DND-41 (cell line): ENCODE measurements around the gene PEAK1.

Experiments used
- ATAC-seq: fragments of 200-7000 bp; cut with Tn5 transposase; 3 replicates; pipeline ENCODE4 v1.9.1; 2021; ENCODE audit warnings: low read depth; ENCODE audit not compliant: insufficient read depth
- DNase-seq: peaks from one replicate; pipeline ENCODE4 v3.0.0-alpha.2; 2020
- H2AFZ ChIP-seq: 2 replicates; pipeline ENCODE4 v1.6.0; 2012; ENCODE audit warnings: low read depth, low read length
- H3K27ac ChIP-seq: 2 replicates; pipeline ENCODE4 v1.5.1; 2012; ENCODE audit warnings: low read length, inconsistent platforms
- H3K27me3 ChIP-seq: fragments of 200-600 bp; sonication (generic); 2 replicates; pipeline ENCODE4 v1.6.0; 2012; ENCODE audit warnings: low read length, mild to moderate bottlenecking, inconsistent platforms; ENCODE audit not compliant: insufficient read depth, poor library complexity
- H3K36me3 ChIP-seq: 2 replicates; pipeline ENCODE4 v1.5.1; 2012; ENCODE audit warnings: low read length, inconsistent platforms; ENCODE audit not compliant: insufficient read depth
- H3K4me1 ChIP-seq: 2 replicates; pipeline ENCODE4 v1.5.1; 2012; ENCODE audit warnings: mild to moderate bottlenecking, low read length; ENCODE audit not compliant: insufficient read depth
- H3K4me2 ChIP-seq: 2 replicates; pipeline ENCODE4 v1.6.0; 2012; ENCODE audit warnings: mild to moderate bottlenecking, moderate library complexity, low read length, inconsistent platforms; ENCODE audit not compliant: insufficient read depth
- H3K4me3 ChIP-seq, 2 experiments: fragments of 200-600 bp in 1 of 2; shearing (Covaris generic) in 1 of 2; 2 replicates each; pipeline ENCODE4 v1.5.1; 2012 to 2016; ENCODE audit warnings: inconsistent platforms in 2 of 2, low read length in 2 of 2, mild to moderate bottlenecking in 2 of 2, low read depth in 1 of 2, moderate library complexity in 1 of 2
- H3K79me2 ChIP-seq: 2 replicates; pipeline ENCODE4 v1.6.0; 2012; ENCODE audit warnings: low read length, inconsistent platforms; ENCODE audit not compliant: insufficient read depth
- H3K9ac ChIP-seq: 2 replicates; pipeline ENCODE4 v1.6.0; 2012; ENCODE audit warnings: low read depth, mild to moderate bottlenecking, inconsistent platforms, low read length, moderate library complexity
- H3K9me3 ChIP-seq: 2 replicates; pipeline ENCODE4 v1.5.1; 2012; ENCODE audit warnings: low read length, moderate library complexity, mild to moderate bottlenecking, inconsistent platforms; ENCODE audit not compliant: insufficient read depth, severe bottlenecking
- H4K20me1 ChIP-seq: 2 replicates; pipeline ENCODE4 v1.6.0; 2012; ENCODE audit warnings: low read length; ENCODE audit not compliant: insufficient read depth
- CTCF ChIP-seq: IDR thresholded peaks from 2 replicates; pipeline ENCODE4 v1.5.1; 2012; ENCODE audit warnings: borderline replicate concordance, low read length, moderate library complexity, mild to moderate bottlenecking; ENCODE audit not compliant: poor library complexity, severe bottlenecking; ENCODE audit errors: extremely low read depth
- EZH2 ChIP-seq: IDR thresholded peaks from 3 replicates; pipeline ENCODE4 v1.6.1; 2012; ENCODE audit warnings: borderline replicate concordance, low read depth, mild to moderate bottlenecking, moderate library complexity, low read length, inconsistent platforms; ENCODE audit not compliant: severe bottlenecking

The PEAK1 gene

DNA sequence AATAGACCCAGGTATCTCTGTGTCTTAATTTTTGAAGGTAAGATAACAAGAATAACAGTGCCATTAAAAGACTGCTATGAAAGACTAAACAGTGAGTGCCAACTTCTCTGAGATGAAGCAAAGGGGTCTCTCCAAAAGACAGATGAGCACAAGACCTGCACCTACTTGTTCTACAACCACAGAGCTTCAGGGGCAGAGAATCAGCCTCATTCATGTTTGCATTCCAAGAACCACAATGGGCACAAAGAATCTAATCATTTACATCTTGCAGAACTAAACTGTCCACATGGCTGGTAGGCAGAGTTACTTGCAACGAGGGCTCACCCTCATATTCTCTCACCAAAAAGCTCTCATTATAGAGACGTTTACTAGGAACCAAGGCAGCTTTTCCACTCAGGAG is 83.9 kb downstream of the PEAK1 start:
- TF ChIP-seq EZH2 = no peak
- TF ChIP-seq CTCF = no peak

GRCh38 chr15:77335298-77335697 is 84.6 kb downstream of the PEAK1 start:
- H3K4me1 ChIP-seq = peaks cover 11% of the 10 kb centered on the region
- no peaks in the 10 kb centered on the region for H3K27me3 ChIP-seq
- H3K9ac ChIP-seq = no peak overlapping the region
- DNase-seq = no peak
- no peaks in the 10 kb centered on the region for H3K9me3 ChIP-seq
- H3K4me2 ChIP-seq = no peak overlapping the region
- no peak overlapping the region for H3K4me3 ChIP-seq
- H2AFZ ChIP-seq = no peak overlapping the region
- no peaks in the 10 kb centered on the region for H3K36me3 ChIP-seq
- H3K27ac ChIP-seq = no peak overlapping the region
- no peaks in the 10 kb centered on the region for H3K79me2 ChIP-seq
- H4K20me1 ChIP-seq = no peaks in the 10 kb centered on the region
- no peak for TF ChIP-seq CTCF
- TF ChIP-seq EZH2 = no peak
- ATAC-seq = no peak

More for the DNA sequence above, 83.9 kb downstream of the PEAK1 start:
- Histone ChIP-seq H3K4me3 (no peak overlapping the region), H3K36me3 (no peaks in the 10 kb centered on the region), H3K27ac (no peak overlapping the region), H3K4me1 (peaks cover 11% of the 10 kb centered on the region), H3K79me2 (no peaks in the 10 kb centered on the region), H3K9me3 (no peaks in the 10 kb centered on the region), H2AFZ (no peak overlapping the region), H3K4me2 (no peak overlapping the region), H4K20me1 (no peaks in the 10 kb centered on the region), H3K27me3 (no peaks in the 10 kb centered on the region), H3K9ac (no peak overlapping the region)
- DNase-seq (no peak), ATAC-seq (no peak)

DNA sequence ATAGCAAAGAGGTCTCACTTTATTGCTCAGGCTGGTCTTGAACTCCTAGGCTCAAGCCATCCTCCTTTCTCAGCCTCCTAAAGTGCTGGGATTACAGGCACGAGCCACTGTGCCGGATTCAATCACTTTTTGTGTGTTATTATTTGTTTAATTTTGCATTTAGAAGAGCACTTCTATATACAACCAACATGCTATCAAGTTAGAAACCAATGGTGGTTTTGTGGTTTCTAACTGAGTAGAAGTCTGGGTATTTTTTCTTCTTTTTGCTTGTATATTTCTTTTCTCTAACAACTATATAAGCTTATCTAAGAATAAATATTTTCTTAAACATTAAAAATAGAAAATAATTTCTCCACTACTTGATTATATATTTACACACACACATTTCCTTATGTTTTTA is 86.7 kb downstream of the PEAK1 start:
- peaks cover 11% of the 10 kb centered on the region for H3K4me1 ChIP-seq
- no peaks in the 10 kb centered on the region for H3K27me3 ChIP-seq
- no peak overlapping the region for H3K4me3 ChIP-seq
- no peak overlapping the region for H3K27ac ChIP-seq
- ATAC-seq = peak; percentile 55; the same call in 2 of the 3 replicates
- no peaks in the 10 kb centered on the region for H4K20me1 ChIP-seq
- H2AFZ ChIP-seq = no peak overlapping the region
- H3K36me3 ChIP-seq = no peaks in the 10 kb centered on the region
- no peaks in the 10 kb centered on the region for H3K9me3 ChIP-seq
- H3K4me2 ChIP-seq = no peak overlapping the region
- no peak for TF ChIP-seq EZH2
- no peak for TF ChIP-seq CTCF
- H3K79me2 ChIP-seq = no peaks in the 10 kb centered on the region
- no peak overlapping the region for H3K9ac ChIP-seq
- no peak for DNase-seq

DNA sequence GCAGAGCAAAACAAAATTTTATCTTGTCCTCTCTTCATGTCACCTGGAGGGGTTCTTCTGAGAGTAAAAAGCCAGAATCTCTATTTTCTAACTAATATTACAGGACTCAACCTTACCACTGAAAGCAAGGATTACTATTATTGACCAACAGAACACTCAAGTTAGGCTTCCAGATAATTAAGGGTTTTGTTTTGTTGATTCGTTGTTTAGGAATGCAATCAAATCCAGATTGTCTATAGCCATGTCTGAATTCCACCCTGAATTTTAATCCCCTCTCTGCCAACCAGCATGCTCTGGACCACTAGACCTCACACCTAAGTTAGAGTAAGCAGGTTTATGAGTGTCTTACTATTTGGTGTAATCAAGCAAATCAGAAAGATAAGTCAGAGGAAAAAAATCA is 90.7 kb downstream of the PEAK1 start:
- no peak for TF ChIP-seq EZH2
- TF ChIP-seq CTCF = no peak
- Histone ChIP-seq H3K4me1 (peaks cover 11% of the 10 kb centered on the region), H2AFZ (no peak overlapping the region), H3K27ac (no peak overlapping the region), H3K27me3 (no peaks in the 10 kb centered on the region), H3K4me2 (no peak overlapping the region), H3K9me3 (no peaks in the 10 kb centered on the region), H3K9ac (no peak overlapping the region), H3K4me3 (no peak overlapping the region), H3K36me3 (no peaks in the 10 kb centered on the region), H3K79me2 (no peaks in the 10 kb centered on the region), H4K20me1 (no peaks in the 10 kb centered on the region)
- no peak for ATAC-seq
- no peak for DNase-seq
